GM19023 (cell line): Measurements from ENCODE around the gene PIEZO1.

Source experiments
- ATAC-seq: cut with Tn5 transposase; IDR thresholded peaks from one replicate; pipeline ENCODE4 v1.9.1; 2021; ENCODE audit warnings: mild to moderate bottlenecking, moderate library complexity; ENCODE audit not compliant: unreplicated experiment

The PIEZO1 gene

GRCh38 chr16:88706965-88707826 lies 77.8 kb downstream of the PIEZO1 start:
- no peak for ATAC-seq

DNA sequence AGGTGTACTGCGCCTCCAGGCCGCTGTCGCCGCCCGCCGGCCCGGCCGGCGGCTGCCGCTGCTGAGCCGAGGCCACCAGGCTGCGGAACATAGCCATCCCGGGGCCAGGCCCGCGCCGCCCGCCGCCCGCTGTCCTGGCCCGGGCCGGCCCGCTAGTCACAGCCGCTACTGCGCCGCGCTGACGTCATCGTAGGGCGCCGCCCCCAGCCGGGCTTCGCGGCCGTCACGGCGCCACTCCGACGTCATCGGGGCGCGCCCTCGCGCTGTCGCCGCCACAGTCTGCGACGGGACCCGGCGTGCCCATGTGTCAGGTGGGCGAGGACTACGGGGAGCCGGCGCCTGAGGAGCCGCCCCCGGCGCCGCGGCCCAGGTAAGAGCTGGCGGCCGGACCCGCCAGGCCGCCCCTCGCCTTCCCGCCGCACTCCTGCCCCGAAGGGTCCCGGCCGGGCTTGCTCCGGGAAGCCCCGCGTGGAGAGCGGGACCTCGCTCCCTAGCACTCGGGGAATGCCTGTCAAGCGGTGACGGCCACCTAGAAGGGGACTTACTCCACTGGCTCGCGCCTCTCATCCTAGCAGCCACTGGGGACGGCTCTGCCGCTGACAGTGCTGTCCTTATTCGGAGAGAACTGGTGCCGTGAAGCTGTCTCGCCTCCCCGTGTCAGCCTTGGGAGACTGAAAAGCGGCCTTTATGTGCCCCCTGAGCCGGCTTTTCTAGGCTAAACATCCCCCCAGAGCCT lies 78.6 kb downstream of the PIEZO1 start, which contains the start of the genes CTU2 and RNF166:
Gene CTU2, plus strand, starts transcription at position 275 of the 736 bp plus-strand sequence. Its CDS starts 28 bp downstream, at position 303.
Gene RNF166, minus strand, starts transcription at position 180 of the 736 bp plus-strand sequence. Its CDS starts 83 bp downstream, at position 97.
- peak; percentile 71 for ATAC-seq

- peak; percentile 14 for ATAC-seq
Measured at GRCh38 chr16:88705801-88706228, 79.2 kb downstream of the PIEZO1 start.

DNA sequence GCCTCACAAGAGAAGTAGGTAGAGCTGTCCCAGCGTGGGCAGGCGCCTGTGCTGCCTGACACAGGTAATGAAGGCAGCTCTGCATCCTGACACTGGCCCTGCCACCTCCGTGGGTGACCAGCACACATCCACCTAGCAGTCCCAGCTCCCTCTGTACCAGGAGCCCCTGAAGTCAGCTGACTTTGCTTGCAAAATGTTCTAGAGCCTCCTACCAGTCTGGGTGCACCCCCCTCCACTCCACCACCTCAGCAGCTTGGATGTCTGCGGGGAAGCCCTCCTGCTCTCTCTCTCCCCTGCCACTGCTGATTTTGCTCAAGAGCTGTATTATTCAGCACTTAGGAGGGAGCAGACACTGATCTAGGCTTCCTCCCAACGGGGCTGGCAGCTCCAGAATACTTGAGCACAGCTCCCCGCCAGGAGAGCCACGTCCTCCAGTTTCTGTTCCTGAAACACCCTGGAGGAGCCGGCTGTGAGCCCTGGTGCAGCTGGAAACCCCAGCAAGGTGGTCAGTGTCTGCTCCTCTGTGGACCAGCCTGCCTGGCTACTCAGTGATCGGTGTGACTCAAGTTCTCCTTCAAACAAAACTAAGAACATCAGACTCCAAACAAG lies 79.8 kb downstream of the PIEZO1 start:
- no peak for ATAC-seq

GRCh38 chr16:88703486-88704309 lies 81.3 kb downstream of the PIEZO1 start:
- no peak for ATAC-seq

DNA sequence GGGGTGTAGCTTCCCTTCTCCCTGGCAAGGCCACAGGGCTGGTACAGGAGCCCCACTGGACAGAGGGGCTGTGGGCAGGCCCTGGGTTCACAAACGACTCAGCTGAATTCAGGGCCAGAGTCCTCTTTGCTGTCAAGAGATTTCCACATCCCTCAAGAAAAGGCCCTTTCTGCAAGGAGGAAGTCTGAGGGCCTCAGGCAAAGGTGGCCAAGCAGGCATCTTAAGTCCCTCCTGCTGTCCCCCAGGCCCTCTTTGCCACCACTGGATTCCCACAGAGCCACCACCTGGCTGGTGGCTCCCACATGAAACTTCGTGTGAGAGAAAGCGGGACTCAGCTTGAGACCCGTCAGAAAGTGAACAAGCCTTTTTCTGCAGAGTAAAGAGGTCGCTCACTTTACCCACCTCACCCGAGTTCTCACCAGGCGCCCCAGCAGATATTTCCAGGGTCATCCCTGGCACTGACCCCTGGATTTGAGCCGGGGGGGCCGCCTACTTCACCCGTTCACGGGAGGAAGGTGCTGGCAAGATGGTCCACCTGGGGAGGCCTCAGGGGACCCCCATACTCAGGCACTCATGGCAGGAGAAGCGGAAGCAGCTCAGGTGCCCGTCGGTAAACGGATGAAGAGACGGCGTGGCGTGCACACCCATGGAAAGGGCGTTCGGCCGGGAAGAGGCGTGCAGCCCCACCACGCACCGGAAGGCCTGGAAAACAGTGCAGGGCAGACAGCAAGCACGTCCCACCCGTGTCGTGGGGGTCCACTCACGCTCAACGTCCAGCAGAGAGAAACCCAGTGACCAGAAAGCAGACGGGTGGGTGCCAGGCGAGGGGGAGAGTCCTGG lies 82.4 kb downstream of the PIEZO1 start:
- no peak for ATAC-seq

DNA sequence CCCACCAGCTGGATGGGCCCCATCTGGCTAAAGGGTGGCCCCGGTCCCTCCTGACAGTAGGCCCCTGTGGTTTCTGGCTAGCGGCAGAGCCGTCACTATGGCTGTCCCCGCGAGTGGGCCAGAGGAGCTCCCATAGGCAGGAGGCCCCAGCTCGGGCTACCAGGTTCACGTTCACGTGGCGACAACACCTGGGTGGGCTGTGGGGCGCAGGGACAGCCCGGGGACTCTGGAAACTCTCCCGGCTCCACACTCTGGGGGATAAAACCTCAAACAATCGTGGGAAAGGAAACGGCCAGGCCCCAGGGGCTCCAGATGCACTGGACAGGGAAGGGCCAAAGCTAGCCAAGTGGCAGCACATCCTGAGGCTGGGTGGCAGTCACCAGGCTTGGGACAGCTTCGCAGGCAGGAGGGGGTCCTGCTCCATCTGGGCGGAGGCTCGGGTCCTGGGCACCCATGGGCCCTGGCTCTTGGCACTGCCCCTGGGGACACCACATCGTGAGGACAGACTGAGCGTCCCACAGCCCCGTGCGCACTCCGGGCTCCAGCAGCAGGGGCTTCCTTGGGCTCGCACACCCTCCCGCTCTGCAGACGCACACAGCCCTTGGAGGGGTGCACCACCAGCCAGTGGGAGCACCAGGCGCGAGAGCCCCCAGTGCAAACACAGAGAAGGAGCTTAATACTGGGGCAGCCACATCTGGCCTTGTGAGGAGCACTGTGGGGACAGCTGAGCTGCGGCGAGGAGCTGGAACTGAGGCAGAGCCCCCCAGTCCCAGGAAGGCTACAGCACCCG lies 83.2 kb downstream of the PIEZO1 start:
- no peak for ATAC-seq

DNA sequence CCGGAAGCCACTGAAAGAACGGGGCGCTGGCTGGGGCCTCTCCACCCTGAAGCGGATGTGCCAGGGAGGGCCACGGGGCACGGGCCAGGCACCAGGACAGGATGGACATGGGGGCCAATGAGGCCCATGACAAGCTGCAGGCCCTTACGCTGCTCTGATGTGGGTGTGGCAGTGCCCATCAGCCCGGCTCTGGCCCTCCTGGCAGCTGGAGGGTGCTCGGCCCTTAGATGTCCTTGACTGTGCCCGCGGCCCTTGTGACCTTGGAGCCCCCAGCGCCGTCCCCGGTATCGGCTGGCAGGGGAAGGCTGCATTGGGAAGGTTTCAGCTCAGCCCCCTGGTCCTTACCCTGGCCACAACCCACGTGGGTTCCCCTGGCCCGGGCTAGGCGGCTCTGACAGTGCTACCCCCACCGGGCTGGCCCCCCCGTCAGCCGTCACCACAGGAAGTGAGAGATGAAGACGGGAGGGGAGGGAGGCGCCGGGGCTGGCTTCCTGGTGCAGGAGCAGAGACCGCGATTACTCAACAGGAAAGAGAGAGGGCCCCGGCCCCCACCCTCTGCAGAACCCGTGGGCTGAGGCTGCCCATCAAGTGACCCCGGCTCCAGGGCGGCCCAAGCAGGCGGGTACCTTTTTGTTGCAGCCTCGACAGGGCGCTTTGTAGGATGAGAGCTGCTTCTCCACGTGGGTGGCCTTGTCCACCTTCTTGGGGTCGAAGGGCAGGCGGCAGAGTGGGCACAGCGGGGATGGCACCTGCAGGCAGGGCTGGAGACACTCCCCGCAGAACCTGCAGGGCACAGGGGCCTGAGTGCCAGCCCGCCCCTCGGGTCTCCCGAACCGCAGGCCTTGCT lies 84.2 kb downstream of the PIEZO1 start:
- peak; percentile 70 for ATAC-seq

- ATAC-seq = no peak
Measured at GRCh38 chr16:88700322-88700635, 84.7 kb downstream of the PIEZO1 start.

DNA sequence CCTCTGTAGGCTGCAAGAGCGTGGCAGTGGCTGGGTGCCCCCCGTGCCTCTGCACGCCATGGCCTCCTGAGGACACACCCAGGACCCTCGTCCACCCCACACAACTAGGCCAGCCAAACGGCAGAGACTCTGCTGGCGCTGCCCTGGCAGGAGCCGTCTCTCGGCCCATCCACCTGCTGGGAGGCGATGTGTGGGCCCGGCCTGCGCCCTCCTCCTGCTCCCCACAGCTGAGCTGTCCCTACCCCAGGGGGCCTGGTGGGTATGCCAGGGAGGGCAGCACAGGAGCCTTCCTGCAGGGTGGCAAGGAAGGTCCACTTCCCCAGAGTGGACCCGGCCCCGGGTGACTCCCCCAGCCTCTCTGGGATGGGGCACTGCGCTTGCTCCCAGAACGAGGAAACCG lies 85.8 kb downstream of the PIEZO1 start:
- no peak for ATAC-seq

GRCh38 chr16:88698646-88699045 lies 86.4 kb downstream of the PIEZO1 start:
- ATAC-seq = no peak

GRCh38 chr16:88697831-88698615 lies 87.0 kb downstream of the PIEZO1 start:
- no peak for ATAC-seq

GRCh38 chr16:88697116-88697830 lies 87.7 kb downstream of the PIEZO1 start:
- no peak for ATAC-seq

GRCh38 chr16:88696441-88696840 lies 88.6 kb downstream of the PIEZO1 start:
- no peak for ATAC-seq

- no peak for ATAC-seq
Measured at GRCh38 chr16:88695753-88696152, 89.3 kb downstream of the PIEZO1 start.

DNA sequence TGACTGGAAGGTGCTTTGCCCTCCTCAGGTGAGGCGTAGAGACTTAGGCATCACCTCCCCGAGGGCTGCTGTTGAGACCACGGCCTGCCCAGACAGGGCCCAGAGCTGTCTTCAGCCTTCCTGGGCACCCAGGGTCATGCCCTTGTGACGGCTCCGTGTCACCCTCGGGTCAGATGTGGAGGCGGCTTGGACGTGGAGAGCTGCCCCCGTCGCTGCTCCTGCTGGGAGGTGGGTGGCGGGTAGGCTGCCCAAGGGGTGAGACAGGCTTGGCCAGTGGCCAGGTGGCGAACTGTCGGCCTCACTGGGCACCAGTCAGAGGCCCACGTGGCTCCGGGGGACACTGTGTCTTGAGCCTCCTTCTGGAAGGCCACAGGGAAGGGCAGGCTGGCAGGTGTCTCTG lies 89.8 kb downstream of the PIEZO1 start:
- no peak for ATAC-seq
